IPS-20b (cell line): ENCODE measurements around the gene TTC39A.

Experiments
- H3K27ac ChIP-seq: one replicate; pipeline ENCODE4 v1.5.1; 2013; ENCODE audit warnings: low read length
- H3K27me3 ChIP-seq: 2 replicates; pipeline ENCODE4 v1.6.1; 2013; ENCODE audit warnings: mild to moderate bottlenecking, low read length, inconsistent platforms; ENCODE audit not compliant: insufficient read depth
- H3K36me3 ChIP-seq: 2 replicates; pipeline ENCODE4 v1.6.1; 2013; ENCODE audit warnings: low read depth, mild to moderate bottlenecking, inconsistent platforms, low read length, moderate library complexity; ENCODE audit not compliant: insufficient read depth
- H3K4me1 ChIP-seq: 2 replicates; pipeline ENCODE4 v1.6.1; 2013; ENCODE audit warnings: mild to moderate bottlenecking, control low read depth, inconsistent platforms, low read length, moderate library complexity; ENCODE audit not compliant: insufficient read depth
- H3K4me3 ChIP-seq: 2 replicates; pipeline ENCODE4 v1.5.1; 2013; ENCODE audit warnings: mild to moderate bottlenecking, low read length, inconsistent platforms
- H3K9ac ChIP-seq: 2 replicates; pipeline ENCODE4 v1.6.1; 2013; ENCODE audit warnings: low read depth, mild to moderate bottlenecking, inconsistent platforms, low read length, moderate library complexity
- H3K9me3 ChIP-seq: 2 replicates; pipeline ENCODE4 v1.6.1; 2013; ENCODE audit warnings: mild to moderate bottlenecking, low read depth, low read length, inconsistent platforms; ENCODE audit not compliant: insufficient read depth

The TTC39A gene

GRCh38 chr1:51289676-51290488 lies 40.5 kb downstream of the TTC39A start:
- no peak overlapping the region for H3K9ac ChIP-seq
- H3K4me3 ChIP-seq: no peak overlapping the region
- H3K27me3 ChIP-seq: no peaks in the 10 kb centered on the region
- no peaks in the 10 kb centered on the region for H3K4me1 ChIP-seq
- no peak overlapping the region for H3K27ac ChIP-seq
- no peaks in the 10 kb centered on the region for H3K9me3 ChIP-seq
- H3K36me3 ChIP-seq: no peaks in the 10 kb centered on the region

- Histone ChIP-seq H3K36me3 (no peaks in the 10 kb centered on the region), H3K4me1 (no peaks in the 10 kb centered on the region), H3K9me3 (no peaks in the 10 kb centered on the region), H3K27ac (no peak overlapping the region), H3K27me3 (no peaks in the 10 kb centered on the region), H3K9ac (no peak overlapping the region), H3K4me3 (no peak overlapping the region)
Observed at GRCh38 chr1:51288578-51288977, 41.8 kb downstream of the TTC39A start.

- Histone ChIP-seq H3K36me3 (no peaks in the 10 kb centered on the region), H3K9me3 (no peaks in the 10 kb centered on the region), H3K9ac (no peak overlapping the region), H3K4me1 (no peaks in the 10 kb centered on the region), H3K27ac (no peak overlapping the region), H3K27me3 (no peaks in the 10 kb centered on the region), H3K4me3 (no peak overlapping the region)
Observed at GRCh38 chr1:51287966-51288365, 42.4 kb downstream of the TTC39A start.

GRCh38 chr1:51285055-51285454 lies 45.3 kb downstream of the TTC39A start:
- H3K4me1 ChIP-seq: no peaks in the 10 kb centered on the region
- no peaks in the 10 kb centered on the region for H3K36me3 ChIP-seq
- no peaks in the 10 kb centered on the region for H3K9me3 ChIP-seq
- H3K4me3 ChIP-seq: no peak overlapping the region
- no peak overlapping the region for H3K27ac ChIP-seq
- H3K9ac ChIP-seq: no peak overlapping the region
- H3K27me3 ChIP-seq: no peaks in the 10 kb centered on the region

GRCh38 chr1:51284487-51284954 lies 45.8 kb downstream of the TTC39A start:
- Histone ChIP-seq H3K27me3 (no peaks in the 10 kb centered on the region), H3K9me3 (no peaks in the 10 kb centered on the region), H3K4me1 (no peaks in the 10 kb centered on the region), H3K27ac (no peak overlapping the region), H3K4me3 (no peak overlapping the region), H3K9ac (no peak overlapping the region), H3K36me3 (no peaks in the 10 kb centered on the region)

GRCh38 chr1:51283979-51284378 lies 46.4 kb downstream of the TTC39A start:
- Histone ChIP-seq H3K4me1 (no peaks in the 10 kb centered on the region), H3K9ac (no peak overlapping the region), H3K9me3 (no peaks in the 10 kb centered on the region), H3K27ac (no peak overlapping the region), H3K36me3 (no peaks in the 10 kb centered on the region), H3K27me3 (no peaks in the 10 kb centered on the region), H3K4me3 (no peak overlapping the region)

- no peaks in the 10 kb centered on the region for H3K27me3 ChIP-seq
- H3K36me3 ChIP-seq: no peaks in the 10 kb centered on the region
- H3K4me1 ChIP-seq: no peaks in the 10 kb centered on the region
- no peak overlapping the region for H3K9ac ChIP-seq
- no peak overlapping the region for H3K27ac ChIP-seq
- no peak overlapping the region for H3K4me3 ChIP-seq
- H3K9me3 ChIP-seq: no peaks in the 10 kb centered on the region
Observed at GRCh38 chr1:51282605-51283004, 47.8 kb downstream of the TTC39A start.

GRCh38 chr1:51281807-51282206 lies 48.6 kb downstream of the TTC39A start:
- H3K36me3 ChIP-seq: no peaks in the 10 kb centered on the region
- H3K27me3 ChIP-seq: no peaks in the 10 kb centered on the region
- no peak overlapping the region for H3K27ac ChIP-seq
- H3K4me3 ChIP-seq: no peak overlapping the region
- H3K9ac ChIP-seq: no peak overlapping the region
- no peaks in the 10 kb centered on the region for H3K9me3 ChIP-seq
- no peaks in the 10 kb centered on the region for H3K4me1 ChIP-seq

- Histone ChIP-seq H3K9me3 (no peaks in the 10 kb centered on the region), H3K36me3 (no peaks in the 10 kb centered on the region), H3K27ac (no peak overlapping the region), H3K27me3 (no peaks in the 10 kb centered on the region), H3K4me1 (no peaks in the 10 kb centered on the region), H3K9ac (no peak overlapping the region), H3K4me3 (no peak overlapping the region)
Observed at GRCh38 chr1:51280321-51280978, 49.9 kb downstream of the TTC39A start.

GRCh38 chr1:51276286-51276685 lies 54.1 kb downstream of the TTC39A start:
- no peaks in the 10 kb centered on the region for H3K4me1 ChIP-seq
- no peak overlapping the region for H3K9ac ChIP-seq
- no peak overlapping the region for H3K4me3 ChIP-seq
- no peaks in the 10 kb centered on the region for H3K27me3 ChIP-seq
- no peak overlapping the region for H3K27ac ChIP-seq
- H3K36me3 ChIP-seq: peaks cover 12% of the 10 kb centered on the region
- no peaks in the 10 kb centered on the region for H3K9me3 ChIP-seq

GRCh38 chr1:51274676-51275075 lies 55.7 kb downstream of the TTC39A start:
- H3K4me3 ChIP-seq: no peak overlapping the region
- H3K4me1 ChIP-seq: no peaks in the 10 kb centered on the region
- no peak overlapping the region for H3K27ac ChIP-seq

GRCh38 chr1:51272916-51273315 lies 57.4 kb downstream of the TTC39A start:
- Histone ChIP-seq H3K9ac (no peak overlapping the region), H3K4me3 (no peak overlapping the region), H3K9me3 (no peaks in the 10 kb centered on the region), H3K27ac (no peak overlapping the region), H3K4me1 (no peaks in the 10 kb centered on the region), H3K36me3 (peaks cover 27% of the 10 kb centered on the region), H3K27me3 (no peaks in the 10 kb centered on the region)

More at GRCh38 chr1:51274676-51275075, 55.7 kb downstream of the TTC39A start:
- Histone ChIP-seq H3K36me3 (peaks cover 27% of the 10 kb centered on the region), H3K9me3 (no peaks in the 10 kb centered on the region), H3K27me3 (no peaks in the 10 kb centered on the region), H3K9ac (no peak overlapping the region)
